Measurements from ENCODE around the gene SCN2A.

SCN2A gene

GRCh38 chr2:165208094-165208493 lies 31.1 kb upstream of the SCN2A start:
- Histone ChIP-seq H3K9me3 (ENCODE audit: severe bottlenecking) (no peaks in the 10 kb centered on the region), H3K27me3 (ENCODE audit: insufficient read depth, low read depth, severe bottlenecking) (no peaks in the 10 kb centered on the region), H3K36me3 (no peaks in the 10 kb centered on the region), H3K4me3 (ENCODE audit: low read depth, low read length) (no peak overlapping the region), H3K27ac (no peak overlapping the region)
- no peak for DNase-seq
- no peak for TF ChIP-seq CTCF (IDR thresholded peaks at IDR 0.05; ENCODE audit: low read depth, low read length)

GRCh38 chr2:165214093-165214492 lies 25.1 kb upstream of the SCN2A start:
- Histone ChIP-seq H3K36me3 (no peaks in the 10 kb centered on the region), H3K9me3 (ENCODE audit: severe bottlenecking) (no peaks in the 10 kb centered on the region), H3K27ac (no peak overlapping the region), H3K27me3 (ENCODE audit: insufficient read depth, low read depth, severe bottlenecking) (no peaks in the 10 kb centered on the region), H3K4me3 (ENCODE audit: low read depth, low read length) (no peak overlapping the region)
- no peak for TF ChIP-seq CTCF (IDR thresholded peaks at IDR 0.05; ENCODE audit: low read depth, low read length)
- no peak for DNase-seq

- no peak for TF ChIP-seq CTCF (IDR thresholded peaks at IDR 0.05; ENCODE audit: low read depth, low read length)
- H3K4me3 ChIP-seq (ENCODE audit: low read depth, low read length) = no peak overlapping the region
- H3K27ac ChIP-seq = no peak overlapping the region
- DNase-seq = no peak
- H3K9me3 ChIP-seq (ENCODE audit: severe bottlenecking) = no peaks in the 10 kb centered on the region
- no peaks in the 10 kb centered on the region for H3K36me3 ChIP-seq
- no peaks in the 10 kb centered on the region for H3K27me3 ChIP-seq (ENCODE audit: insufficient read depth, low read depth, severe bottlenecking)
Observed at GRCh38 chr2:165219481-165219880, 19.7 kb upstream of the SCN2A start.

GRCh38 chr2:165224941-165225340 lies 14.3 kb upstream of the SCN2A start:
- no peak for DNase-seq
- no peak for TF ChIP-seq CTCF (IDR thresholded peaks at IDR 0.05; ENCODE audit: low read depth, low read length)
- Histone ChIP-seq H3K9me3 (ENCODE audit: severe bottlenecking) (no peaks in the 10 kb centered on the region), H3K27me3 (ENCODE audit: insufficient read depth, low read depth, severe bottlenecking) (no peaks in the 10 kb centered on the region), H3K36me3 (no peaks in the 10 kb centered on the region), H3K27ac (no peak overlapping the region), H3K4me3 (ENCODE audit: low read depth, low read length) (no peak overlapping the region)

- Histone ChIP-seq H3K36me3 (no peaks in the 10 kb centered on the region), H3K4me3 (ENCODE audit: low read depth, low read length) (no peak overlapping the region), H3K9me3 (ENCODE audit: severe bottlenecking) (no peaks in the 10 kb centered on the region), H3K27me3 (ENCODE audit: insufficient read depth, low read depth, severe bottlenecking) (no peaks in the 10 kb centered on the region), H3K27ac (no peak overlapping the region)
- no peak for DNase-seq
- no peak for TF ChIP-seq CTCF (IDR thresholded peaks at IDR 0.05; ENCODE audit: low read depth, low read length)
Observed at GRCh38 chr2:165227571-165227970, 11.6 kb upstream of the SCN2A start.

GRCh38 chr2:165237056-165237455 lies 2.2 kb upstream of the SCN2A start:
- TF ChIP-seq CTCF (IDR thresholded peaks at IDR 0.05; ENCODE audit: low read depth, low read length) = no peak
- no peak overlapping the region for H3K4me3 ChIP-seq (ENCODE audit: low read depth, low read length)
- no peaks in the 10 kb centered on the region for H3K27me3 ChIP-seq (ENCODE audit: insufficient read depth, low read depth, severe bottlenecking)
- H3K9me3 ChIP-seq (ENCODE audit: severe bottlenecking) = no peaks in the 10 kb centered on the region
- no peak for DNase-seq
- H3K27ac ChIP-seq = no peak overlapping the region
- H3K36me3 ChIP-seq = no peaks in the 10 kb centered on the region

All from WERI-Rb-1 (cell line).